22Rv1 (cell line): Measurements from ENCODE around the gene DLG5.

Experiments used
- H3K27ac ChIP-seq: fragments of 450-650 bp; 2 replicates; pipeline ENCODE4 v1.5.1; 2017
- ZFX ChIP-seq: fragments of 450-650 bp; IDR thresholded peaks from 2 replicates; pipeline ENCODE4 v1.6.1; 2017; ENCODE audit warnings: antibody characterized with exemption, borderline replicate concordance
- TF ChIP-seq, protein P1 (sequence below): fragments of 450-650 bp; IDR thresholded peaks from 2 replicates; pipeline ENCODE4 v1.5.1; 2017; ENCODE audit warnings: mild to moderate bottlenecking

The DLG5 gene

DNA sequence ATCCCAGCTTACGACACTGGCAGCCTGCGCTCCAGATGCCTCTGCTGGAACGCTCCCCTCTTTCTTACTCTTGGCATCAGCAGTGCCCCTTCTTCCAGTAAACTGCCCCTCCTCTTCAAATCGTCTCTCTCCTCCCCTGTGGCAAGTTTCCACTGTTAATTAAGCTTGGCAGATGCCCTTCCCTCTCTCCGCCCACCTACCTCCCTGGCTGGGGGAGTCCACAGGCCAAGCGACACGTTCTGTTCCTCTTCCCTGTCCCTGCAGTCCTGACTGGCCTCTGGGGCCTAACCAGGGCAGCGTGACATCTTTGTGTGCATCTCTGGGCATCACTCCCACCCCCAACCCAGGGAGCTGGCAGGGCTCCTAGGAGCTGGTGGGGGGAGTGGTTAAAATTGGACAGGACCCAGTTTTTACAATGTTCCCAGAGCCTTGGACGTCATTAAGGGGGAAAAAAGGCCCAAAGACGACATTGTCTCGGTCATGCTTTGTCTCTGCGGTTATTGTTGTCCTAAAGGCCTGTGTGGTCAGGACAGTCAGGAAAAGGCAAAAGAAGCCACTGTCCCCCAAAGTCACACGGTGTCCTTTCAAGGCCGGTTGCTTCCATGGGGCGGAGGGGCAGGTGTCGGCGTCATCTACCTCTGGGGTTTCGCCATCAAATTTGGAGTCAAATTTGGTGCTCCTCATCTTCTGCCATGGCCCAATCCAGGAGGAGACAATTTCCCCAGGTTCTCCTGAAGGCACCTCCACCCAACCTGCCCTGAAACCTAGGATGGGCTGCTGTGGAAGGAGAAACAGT is 54.2 kb downstream of the DLG5 start:
- TF ChIP-seq, protein P1, sequence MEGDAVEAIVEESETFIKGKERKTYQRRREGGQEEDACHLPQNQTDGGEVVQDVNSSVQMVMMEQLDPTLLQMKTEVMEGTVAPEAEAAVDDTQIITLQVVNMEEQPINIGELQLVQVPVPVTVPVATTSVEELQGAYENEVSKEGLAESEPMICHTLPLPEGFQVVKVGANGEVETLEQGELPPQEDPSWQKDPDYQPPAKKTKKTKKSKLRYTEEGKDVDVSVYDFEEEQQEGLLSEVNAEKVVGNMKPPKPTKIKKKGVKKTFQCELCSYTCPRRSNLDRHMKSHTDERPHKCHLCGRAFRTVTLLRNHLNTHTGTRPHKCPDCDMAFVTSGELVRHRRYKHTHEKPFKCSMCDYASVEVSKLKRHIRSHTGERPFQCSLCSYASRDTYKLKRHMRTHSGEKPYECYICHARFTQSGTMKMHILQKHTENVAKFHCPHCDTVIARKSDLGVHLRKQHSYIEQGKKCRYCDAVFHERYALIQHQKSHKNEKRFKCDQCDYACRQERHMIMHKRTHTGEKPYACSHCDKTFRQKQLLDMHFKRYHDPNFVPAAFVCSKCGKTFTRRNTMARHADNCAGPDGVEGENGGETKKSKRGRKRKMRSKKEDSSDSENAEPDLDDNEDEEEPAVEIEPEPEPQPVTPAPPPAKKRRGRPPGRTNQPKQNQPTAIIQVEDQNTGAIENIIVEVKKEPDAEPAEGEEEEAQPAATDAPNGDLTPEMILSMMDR, result no peak
- TF ChIP-seq ZFX, result no peak
- H3K27ac ChIP-seq, result no peak overlapping the region

DNA sequence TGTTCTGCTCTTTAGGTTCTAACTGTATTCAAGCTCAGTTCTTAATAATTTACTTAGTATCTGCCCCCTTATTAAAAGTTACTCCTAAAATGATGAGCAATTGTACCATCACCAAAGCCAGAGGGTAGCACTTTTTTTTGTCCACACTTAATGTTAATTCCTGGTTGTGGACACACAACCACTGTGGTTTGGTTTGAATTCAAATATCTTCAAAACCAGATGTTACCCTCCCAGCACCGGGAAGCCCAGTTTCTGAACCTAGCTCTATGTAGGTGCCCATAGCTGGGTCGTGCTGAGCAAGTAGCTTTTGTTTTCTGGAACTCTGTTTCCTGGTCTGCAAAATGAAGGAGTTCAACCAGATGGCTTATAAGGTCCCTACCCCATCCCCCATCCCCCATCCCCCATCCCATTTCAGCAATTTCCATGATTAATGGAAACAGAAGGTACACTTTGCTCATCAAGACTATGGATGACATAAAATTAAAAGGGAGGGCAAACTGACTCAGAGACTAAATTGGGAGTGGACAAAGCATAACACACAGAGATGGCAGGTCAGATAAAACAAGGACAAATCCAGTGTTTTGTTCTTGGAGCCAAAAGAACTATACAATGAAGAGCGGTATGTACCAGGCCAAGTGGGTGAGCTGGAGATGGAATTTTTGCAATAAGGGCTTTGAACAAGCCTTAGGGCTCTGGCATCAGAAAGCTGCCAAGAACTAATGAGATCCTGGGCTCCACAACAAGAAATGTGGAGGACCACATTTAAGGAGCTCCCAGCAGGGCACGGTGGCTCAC is 56.7 kb downstream of the DLG5 start:
- no peak for TF ChIP-seq ZFX
- TF ChIP-seq, protein P1, result no peak
- no peak overlapping the region for H3K27ac ChIP-seq

DNA sequence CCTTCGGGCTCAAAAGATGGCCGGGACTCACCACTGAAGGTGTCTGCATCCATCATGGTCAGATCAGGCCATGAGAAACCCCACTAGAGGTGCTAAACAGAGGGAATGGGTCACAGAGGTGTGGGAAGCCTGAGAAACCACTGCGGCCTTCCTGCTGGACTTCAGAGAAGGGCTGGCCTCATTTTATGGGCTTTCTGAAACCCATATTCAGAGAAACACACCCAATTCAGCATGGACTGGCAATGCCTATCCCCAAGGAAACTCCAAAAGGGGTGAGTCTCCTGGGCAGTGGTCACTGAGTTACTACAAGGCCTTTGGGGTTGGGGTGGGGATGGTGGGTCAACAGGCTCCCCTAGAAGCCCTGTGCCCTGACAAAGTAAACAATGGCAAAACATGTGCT is 58.0 kb downstream of the DLG5 start:
- no peak for TF ChIP-seq ZFX
- TF ChIP-seq, protein P1, result no peak
- no peak overlapping the region for H3K27ac ChIP-seq

DNA sequence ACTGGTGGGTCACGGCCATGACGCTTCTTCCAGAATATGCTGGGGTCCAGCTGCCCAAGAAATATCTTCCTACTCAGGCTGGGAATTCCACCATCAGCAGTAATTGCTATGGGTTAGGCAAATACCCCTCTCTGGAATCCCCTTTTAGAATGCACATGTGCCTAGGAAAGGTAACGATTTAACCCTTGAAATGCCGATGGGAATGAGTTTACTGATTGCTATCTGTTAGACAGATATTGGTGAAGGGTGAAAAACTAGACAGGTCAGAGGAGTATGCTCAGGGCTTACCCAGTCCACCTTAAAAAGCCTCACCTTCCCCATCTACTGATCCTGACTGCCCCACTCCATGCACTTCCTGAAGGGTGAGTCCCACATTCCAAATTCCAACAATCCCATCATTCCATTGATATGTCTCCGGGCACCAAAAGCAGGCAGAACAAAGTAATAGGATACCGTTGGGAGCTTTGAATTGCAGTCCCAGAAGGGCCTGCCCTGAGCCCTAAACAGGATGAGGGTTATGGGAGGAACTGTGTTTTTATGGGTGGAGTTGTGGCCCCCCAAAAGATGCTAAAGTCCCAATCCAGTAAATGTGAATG is 59.3 kb downstream of the DLG5 start:
- no peak overlapping the region for H3K27ac ChIP-seq
- TF ChIP-seq, protein P1, result no peak
- TF ChIP-seq ZFX, result no peak

DNA sequence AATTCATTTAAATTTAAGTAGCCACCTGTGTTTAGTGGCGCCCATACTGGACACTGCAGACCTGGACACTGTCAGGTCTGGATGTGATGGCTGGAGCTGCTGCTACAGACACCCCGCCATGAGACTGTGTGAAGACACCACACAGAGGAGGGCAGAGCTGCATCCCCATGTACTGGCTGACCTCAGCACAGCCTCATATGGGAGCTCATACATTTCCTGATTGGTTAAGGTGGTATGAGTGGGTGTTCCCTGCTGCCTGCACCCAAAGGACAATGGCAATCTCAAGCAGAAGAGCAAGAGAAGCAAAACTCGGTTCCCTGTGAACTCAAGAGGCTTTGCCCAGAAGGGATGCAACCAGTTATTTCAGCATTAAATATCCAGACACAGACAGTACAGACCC is 60.0 kb downstream of the DLG5 start:
- H3K27ac ChIP-seq, result no peak overlapping the region
- no peak for TF ChIP-seq ZFX
- TF ChIP-seq, protein P1, result no peak

DNA sequence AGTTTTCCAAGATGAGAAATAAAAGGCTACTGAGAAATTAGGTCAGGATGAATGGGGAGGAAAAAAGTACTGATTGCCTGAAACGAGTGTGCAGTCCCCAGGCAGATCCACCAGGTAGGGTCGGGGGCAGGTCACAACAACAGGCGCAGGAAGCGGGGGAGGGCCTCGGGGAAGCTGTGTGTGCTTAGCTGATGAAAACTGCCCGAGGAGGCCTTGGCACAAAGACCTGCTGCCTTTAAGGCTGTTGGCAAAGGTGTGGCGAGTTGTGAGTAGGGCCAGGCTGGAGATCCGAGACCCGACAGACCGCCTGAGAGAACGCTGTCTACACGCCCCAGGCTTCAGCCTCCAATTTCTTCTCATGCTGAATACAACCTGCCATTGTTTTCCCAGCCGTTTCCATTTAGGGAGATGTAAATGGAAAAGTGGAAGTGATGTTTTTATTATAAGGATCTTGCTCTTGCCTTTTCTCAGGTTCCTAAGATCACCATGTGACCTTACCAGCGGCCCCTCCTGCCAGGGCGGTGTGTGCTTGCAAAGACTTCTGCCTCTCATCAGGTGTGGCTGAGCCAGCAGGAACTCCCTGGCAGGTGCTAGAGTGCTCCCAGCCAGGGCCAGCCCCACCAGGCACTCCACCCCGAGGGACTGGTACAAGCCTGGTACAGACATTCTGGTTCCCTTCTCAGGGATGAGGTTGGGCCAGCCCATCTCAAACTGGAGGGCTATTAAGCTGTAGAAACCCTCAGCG is 60.8 kb downstream of the DLG5 start:
- TF ChIP-seq, protein P1, result no peak
- TF ChIP-seq ZFX, result no peak
- H3K27ac ChIP-seq, result no peak overlapping the region
